ENCODE results near the gene CEP76.

DNA sequence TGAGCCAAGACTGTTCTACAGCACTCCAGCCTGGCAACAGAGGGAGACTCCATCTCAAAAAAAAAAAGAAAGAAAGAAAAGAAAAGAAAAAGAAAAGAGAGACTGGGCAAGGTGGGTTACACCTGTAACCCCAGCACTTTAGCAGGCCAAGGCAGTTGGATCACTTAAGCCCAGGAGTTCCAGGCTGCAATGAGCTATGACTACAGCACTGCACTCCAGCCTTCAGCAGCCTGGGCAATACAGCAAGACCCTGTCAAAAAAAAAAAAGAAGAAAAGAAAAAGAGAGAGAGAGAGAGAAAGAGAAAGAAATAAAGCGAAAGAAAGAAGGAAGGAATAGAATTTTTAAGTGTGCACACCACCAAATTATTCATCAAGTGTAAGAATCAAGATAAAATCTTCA lies 47.6 kb downstream of the CEP76 start:
- TF ChIP-seq, protein P1, sequence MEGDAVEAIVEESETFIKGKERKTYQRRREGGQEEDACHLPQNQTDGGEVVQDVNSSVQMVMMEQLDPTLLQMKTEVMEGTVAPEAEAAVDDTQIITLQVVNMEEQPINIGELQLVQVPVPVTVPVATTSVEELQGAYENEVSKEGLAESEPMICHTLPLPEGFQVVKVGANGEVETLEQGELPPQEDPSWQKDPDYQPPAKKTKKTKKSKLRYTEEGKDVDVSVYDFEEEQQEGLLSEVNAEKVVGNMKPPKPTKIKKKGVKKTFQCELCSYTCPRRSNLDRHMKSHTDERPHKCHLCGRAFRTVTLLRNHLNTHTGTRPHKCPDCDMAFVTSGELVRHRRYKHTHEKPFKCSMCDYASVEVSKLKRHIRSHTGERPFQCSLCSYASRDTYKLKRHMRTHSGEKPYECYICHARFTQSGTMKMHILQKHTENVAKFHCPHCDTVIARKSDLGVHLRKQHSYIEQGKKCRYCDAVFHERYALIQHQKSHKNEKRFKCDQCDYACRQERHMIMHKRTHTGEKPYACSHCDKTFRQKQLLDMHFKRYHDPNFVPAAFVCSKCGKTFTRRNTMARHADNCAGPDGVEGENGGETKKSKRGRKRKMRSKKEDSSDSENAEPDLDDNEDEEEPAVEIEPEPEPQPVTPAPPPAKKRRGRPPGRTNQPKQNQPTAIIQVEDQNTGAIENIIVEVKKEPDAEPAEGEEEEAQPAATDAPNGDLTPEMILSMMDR (IDR thresholded peaks at IDR 0.05): no peak
- TF ChIP-seq POLR2A (IDR thresholded peaks at IDR 0.05) (no peak), POLR2AphosphoS5 (IDR thresholded peaks at IDR 0.05) (no peak)
